ENCODE data around the gene RAET1E. TPM values are rescaled to one million over a fixed set of nuclear protein-coding genes. Genes with fewer than 3 reads are reported as not detected.

Gene RAET1E
- total and polyA plus RNA-seq, 9 of the 15 experiments (the other 6 are each of a cell fraction or from before 2014, with no cell fraction given): not detected

GRCh38 chr6:149924206-149924932 lies 26.5 kb upstream of the RAET1E start (continued):
- TF ChIP-seq, protein P1, sequence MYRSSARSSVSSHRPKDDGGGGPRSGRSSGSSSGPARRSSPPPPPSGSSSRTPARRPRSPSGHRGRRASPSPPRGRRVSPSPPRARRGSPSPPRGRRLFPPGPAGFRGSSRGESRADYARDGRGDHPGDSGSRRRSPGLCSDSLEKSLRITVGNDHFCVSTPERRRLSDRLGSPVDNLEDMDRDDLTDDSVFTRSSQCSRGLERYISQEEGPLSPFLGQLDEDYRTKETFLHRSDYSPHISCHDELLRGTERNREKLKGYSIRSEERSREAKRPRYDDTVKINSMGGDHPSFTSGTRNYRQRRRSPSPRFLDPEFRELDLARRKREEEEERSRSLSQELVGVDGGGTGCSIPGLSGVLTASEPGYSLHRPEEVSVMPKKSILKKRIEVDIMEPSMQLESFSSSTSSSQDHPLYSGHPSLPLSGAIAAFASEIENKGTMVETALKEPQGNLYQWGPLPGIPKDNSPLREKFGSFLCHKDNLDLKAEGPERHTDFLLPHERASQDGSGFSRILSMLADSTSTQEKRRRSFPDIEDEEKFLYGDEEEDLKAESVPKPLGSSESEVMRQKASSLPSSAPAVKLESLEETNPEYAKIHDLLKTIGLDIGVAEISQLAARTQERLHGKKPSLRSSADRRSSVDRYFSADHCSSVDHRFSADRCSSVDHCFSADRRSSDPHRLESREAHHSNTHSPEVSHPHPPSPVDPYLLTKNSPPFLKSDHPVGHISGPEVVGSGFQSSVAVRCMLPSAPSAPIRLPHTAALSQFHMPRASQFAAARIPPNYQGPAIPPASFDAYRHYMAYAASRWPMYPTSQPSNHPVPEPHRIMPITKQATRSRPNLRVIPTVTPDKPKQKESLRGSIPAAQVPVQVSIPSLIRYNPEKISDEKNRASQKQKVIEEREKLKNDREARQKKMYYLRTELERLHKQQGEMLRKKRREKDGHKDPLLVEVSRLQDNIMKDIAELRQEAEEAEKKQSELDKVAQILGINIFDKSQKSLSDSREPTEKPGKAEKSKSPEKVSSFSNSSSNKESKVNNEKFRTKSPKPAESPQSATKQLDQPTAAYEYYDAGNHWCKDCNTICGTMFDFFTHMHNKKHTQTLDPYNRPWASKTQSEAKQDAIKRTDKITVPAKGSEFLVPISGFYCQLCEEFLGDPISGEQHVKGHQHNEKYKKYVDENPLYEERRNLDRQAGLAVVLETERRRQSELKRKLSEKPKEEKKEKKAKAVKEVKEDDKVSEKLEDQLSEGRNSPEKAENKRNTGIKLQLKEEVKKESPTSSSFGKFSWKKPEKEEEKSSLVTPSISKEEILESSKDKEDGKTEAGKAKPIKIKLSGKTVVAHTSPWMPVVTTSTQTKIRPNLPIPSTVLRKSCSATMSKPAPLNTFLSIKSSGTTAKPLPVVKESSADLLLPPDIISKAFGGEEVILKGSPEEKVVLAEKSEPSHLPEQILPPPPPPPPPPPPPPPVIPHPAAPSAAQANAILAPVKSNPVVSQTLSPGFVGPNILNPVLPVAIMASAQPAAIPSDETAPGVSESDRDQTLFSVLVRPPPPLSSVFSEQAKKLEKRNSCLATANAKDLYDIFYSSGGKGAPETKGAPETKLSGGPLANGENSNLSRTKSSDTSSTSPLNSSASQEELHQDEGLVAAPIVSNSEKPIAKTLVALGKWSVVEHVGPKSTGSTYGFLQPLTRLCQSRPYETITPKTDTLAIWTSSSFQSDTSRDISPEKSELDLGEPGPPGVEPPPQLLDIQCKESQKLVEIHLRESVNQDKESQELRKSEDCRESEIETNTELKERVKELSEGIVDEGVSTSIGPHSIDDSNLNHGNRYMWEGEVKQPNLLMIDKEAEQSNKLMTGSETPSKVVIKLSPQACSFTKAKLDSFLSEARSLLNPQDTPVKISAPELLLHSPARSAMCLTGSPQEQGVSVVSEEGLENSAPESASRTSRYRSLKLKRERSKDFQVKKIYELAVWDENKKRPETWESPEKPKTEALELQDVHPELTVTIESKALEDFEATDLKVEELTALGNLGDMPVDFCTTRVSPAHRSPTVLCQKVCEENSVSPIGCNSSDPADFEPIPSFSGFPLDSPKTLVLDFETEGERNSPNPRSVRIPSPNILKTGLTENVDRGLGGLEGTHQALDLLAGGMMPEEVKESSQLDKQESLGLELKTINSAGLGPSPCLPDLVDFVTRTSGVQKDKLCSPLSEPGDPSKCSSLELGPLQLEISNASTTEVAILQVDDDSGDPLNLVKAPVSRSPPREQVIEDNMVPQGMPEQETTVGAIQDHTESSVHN (IDR thresholded peaks at IDR 0.05; ENCODE audit: borderline replicate concordance in 1 of 2, low read depth in 1 of 2): no peak
- TF ChIP-seq MCM2 (IDR thresholded peaks at IDR 0.05; ENCODE audit: low read depth) (no peak), ZNF449 (CRISPR knock-in tag; IDR thresholded peaks at IDR 0.05) (no peak), MXD1 (CRISPR knock-in tag; IDR thresholded peaks at IDR 0.05; ENCODE audit: borderline replicate concordance, poor library complexity, severe bottlenecking) (no peak), ZNF217 (CRISPR knock-in tag; IDR thresholded peaks at IDR 0.05) (no peak), BRF1 (IDR thresholded peaks at IDR 0.05; ENCODE audit: borderline replicate concordance, extremely low read depth, insufficient read length) (no peak)

All from K562 (cell line).